Adipocyte (in vitro differentiated cells): Measurements from ENCODE around the gene MPV17L.
"Not testable (repeated sequence)": the region's sequence is repeated elsewhere in the genome, so short reads cannot be mapped to it uniquely, and the experiment has no call there.

ENCODE experiments used
- DNase-seq: peaks from one replicate; pipeline ENCODE4 v3.0.0-alpha.2; 2015; ENCODE audit warnings: low read depth
- H3K27me3 ChIP-seq: replicated peaks from 2 replicates; pipeline ENCODE4 v1.7.0; 2013; ENCODE audit warnings: mild to moderate bottlenecking, low read length, moderate library complexity; ENCODE audit not compliant: control insufficient read depth, insufficient read depth
- H3K36me3 ChIP-seq: 2 replicates; pipeline ENCODE4 v1.7.0; 2013; ENCODE audit warnings: low read length, mild to moderate bottlenecking, moderate library complexity; ENCODE audit not compliant: control insufficient read depth, insufficient read depth, severe bottlenecking
- H3K4me1 ChIP-seq: 2 replicates; pipeline ENCODE4 v1.7.0; 2013; ENCODE audit warnings: mild to moderate bottlenecking, low read length, moderate library complexity; ENCODE audit not compliant: control insufficient read depth, insufficient read depth
- H3K4me3 ChIP-seq: 2 replicates; pipeline ENCODE4 v1.7.0; 2013; ENCODE audit warnings: mild to moderate bottlenecking, low read length, moderate library complexity
- H3K9ac ChIP-seq: 2 replicates; pipeline ENCODE4 v1.7.0; 2013; ENCODE audit warnings: mild to moderate bottlenecking, low read length, moderate library complexity
- H3K9me3 ChIP-seq: 2 replicates; pipeline ENCODE4 v1.7.0; 2013; ENCODE audit warnings: mild to moderate bottlenecking, low read length, moderate library complexity; ENCODE audit not compliant: control insufficient read depth

The MPV17L gene

GRCh38 chr16:15395631-15396508 is at the start of gene MPV17L:
MPV17L (plus strand) TSS chr16:15395754; CDS start chr16:15395898, 144 bp downstream.
- H3K9me3 ChIP-seq, result not testable (repeated sequence)

GRCh38 chr16:15348721-15349120 is 46.8 kb upstream of the MPV17L start:
- H3K4me1 ChIP-seq, H3K9me3 ChIP-seq, H3K36me3 ChIP-seq, H3K4me3 ChIP-seq, H3K9ac ChIP-seq, H3K27me3 ChIP-seq, DNase-seq: not testable (repeated sequence)

More at GRCh38 chr16:15395631-15396508, at the start of gene MPV17L:
- DNase-seq, result peak; percentile 24
- peak within 1 kb of the TSS; percentile 78 for H3K4me3 ChIP-seq
- not testable (repeated sequence) for H3K36me3 ChIP-seq, H3K4me1 ChIP-seq, H3K27me3 ChIP-seq
- H3K9ac ChIP-seq, result peak within 1 kb of the TSS; percentile 75

GRCh38 chr16:15351251-15351650 is 44.3 kb upstream of the MPV17L start:
- not testable (repeated sequence) for H3K4me3 ChIP-seq, H3K27me3 ChIP-seq, DNase-seq, H3K9me3 ChIP-seq, H3K4me1 ChIP-seq, H3K9ac ChIP-seq, H3K36me3 ChIP-seq

GRCh38 chr16:15351745-15352144 is 43.8 kb upstream of the MPV17L start:
- not testable (repeated sequence) for H3K4me1 ChIP-seq, H3K4me3 ChIP-seq, H3K36me3 ChIP-seq, H3K9ac ChIP-seq, H3K27me3 ChIP-seq, DNase-seq, H3K9me3 ChIP-seq

GRCh38 chr16:15352852-15353251 is 42.7 kb upstream of the MPV17L start:
- not testable (repeated sequence) for H3K4me1 ChIP-seq, H3K27me3 ChIP-seq, H3K9me3 ChIP-seq, H3K36me3 ChIP-seq, H3K9ac ChIP-seq, DNase-seq, H3K4me3 ChIP-seq

GRCh38 chr16:15354846-15355245 is 40.7 kb upstream of the MPV17L start:
- not testable (repeated sequence) for H3K27me3 ChIP-seq, H3K4me1 ChIP-seq, H3K9me3 ChIP-seq, H3K9ac ChIP-seq, DNase-seq, H3K4me3 ChIP-seq, H3K36me3 ChIP-seq

- H3K9me3 ChIP-seq, H3K4me1 ChIP-seq, DNase-seq: not testable (repeated sequence)
These were observed 38.1 kb upstream of the MPV17L start for GRCh38 chr16:15357495-15357894.

GRCh38 chr16:15378194-15378593 is 17.4 kb upstream of the MPV17L start, which contains the start of gene NPIPA5:
NPIPA5 (minus strand) TSS chr16:15378294; CDS start chr16:15378294, 0 bp downstream.
- H3K9me3 ChIP-seq, H3K4me3 ChIP-seq, H3K4me1 ChIP-seq, H3K36me3 ChIP-seq, H3K27me3 ChIP-seq, H3K9ac ChIP-seq, DNase-seq: not testable (repeated sequence)

More at GRCh38 chr16:15357495-15357894, 38.1 kb upstream of the MPV17L start:
- not testable (repeated sequence) for H3K27me3 ChIP-seq, H3K4me3 ChIP-seq, H3K36me3 ChIP-seq, H3K9ac ChIP-seq

- H3K36me3 ChIP-seq, H3K4me3 ChIP-seq, H3K27me3 ChIP-seq, H3K4me1 ChIP-seq, H3K9me3 ChIP-seq, H3K9ac ChIP-seq: not testable (repeated sequence)
- peak; percentile 13 for DNase-seq
These were observed 12.7 kb upstream of the MPV17L start for GRCh38 chr16:15382810-15383209.

- H3K4me1 ChIP-seq, H3K27me3 ChIP-seq, H3K36me3 ChIP-seq, H3K9me3 ChIP-seq, H3K9ac ChIP-seq, DNase-seq, H3K4me3 ChIP-seq: not testable (repeated sequence)
These were observed 7.5 kb upstream of the MPV17L start for GRCh38 chr16:15388060-15388459.

GRCh38 chr16:15389916-15390315 is 5.6 kb upstream of the MPV17L start:
- H3K9me3 ChIP-seq, H3K27me3 ChIP-seq, H3K4me1 ChIP-seq, H3K9ac ChIP-seq, H3K36me3 ChIP-seq, H3K4me3 ChIP-seq, DNase-seq: not testable (repeated sequence)

GRCh38 chr16:15393025-15393424 is 2.5 kb upstream of the MPV17L start:
- not testable (repeated sequence) for DNase-seq, H3K4me1 ChIP-seq, H3K9ac ChIP-seq, H3K9me3 ChIP-seq, H3K27me3 ChIP-seq, H3K4me3 ChIP-seq, H3K36me3 ChIP-seq
